Stimulated activated CD4-positive, alpha-beta T cell treated with anti-CD3 and anti-CD28 coated beads, Interleukin-15, amount 100 ng/mL, for 48 hours (primary cell): ENCODE measurements around the gene A1BG.
A peak's percentile ranks its signal among the peaks of the same experiment; 100 is the strongest.
"Not testable (repeated sequence)": the region's sequence is repeated elsewhere in the genome, so short reads cannot be mapped to it uniquely, and the experiment has no call there.

Experiments used
- DNase-seq, 2 donors: peaks; one replicate each; pipeline ENCODE4 v3.0.0-alpha.2; 2020; ENCODE audit warnings: low read depth in 2 of 2

Gene A1BG

GRCh38 chr19:58386576-58387337 lies 33.5 kb upstream of the A1BG start, which contains the start of gene RPS5:
RPS5 (plus strand) TSS chr19:58387269; CDS start chr19:58388138, 869 bp downstream.
- DNase-seq = peak; percentile 90 to 95

- no peak for DNase-seq
Measured at GRCh38 chr19:58385891-58386575, 32.7 kb upstream of the A1BG start.

- DNase-seq = no peak
Measured at GRCh38 chr19:58385313-58385890, 32.1 kb upstream of the A1BG start.

GRCh38 chr19:58382997-58383603 lies 29.8 kb upstream of the A1BG start:
- no peak for DNase-seq

GRCh38 chr19:58381460-58382212 lies 28.3 kb upstream of the A1BG start:
- DNase-seq = no peak

- peak; percentile 96 to 99 for DNase-seq
Measured at GRCh38 chr19:58380662-58381459, 27.6 kb upstream of the A1BG start, which contains the start of gene ZNF837. ZNF837 (minus strand) TSS chr19:58381030; CDS start chr19:58369332, 11,698 bp downstream.

DNA sequence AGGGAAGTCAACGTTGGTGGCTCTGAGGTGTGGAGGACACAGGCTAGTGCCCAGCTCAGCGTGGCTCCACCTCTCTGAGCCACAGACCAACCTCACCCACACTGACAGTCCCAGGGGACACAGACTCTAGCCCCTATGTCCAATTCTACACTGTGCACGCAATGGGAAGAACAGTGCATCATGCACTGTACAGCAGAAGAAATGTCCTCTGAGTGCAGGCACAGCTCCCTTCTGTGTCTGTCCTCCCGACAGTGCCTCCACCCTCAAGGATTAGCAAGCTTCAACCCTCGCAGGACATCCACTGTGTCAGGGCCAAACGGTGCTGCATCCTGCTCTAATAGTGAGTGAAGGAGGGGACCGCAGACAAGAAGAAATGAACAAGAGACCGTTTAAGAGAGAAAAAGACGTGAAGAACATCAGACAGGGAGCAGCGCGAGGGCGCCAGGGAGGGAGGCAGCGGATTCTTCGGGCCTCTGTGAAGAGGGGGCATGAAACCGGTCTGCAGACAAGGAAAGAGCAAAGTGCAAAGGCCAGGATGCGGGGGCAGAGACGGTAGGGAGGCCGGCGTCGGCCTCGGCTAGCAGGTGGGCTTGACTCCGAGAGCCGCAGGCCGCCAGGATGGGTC lies 26.9 kb upstream of the A1BG start:
- no peak for DNase-seq

- DNase-seq = no peak
Measured at GRCh38 chr19:58379246-58379645, 26.0 kb upstream of the A1BG start.

DNA sequence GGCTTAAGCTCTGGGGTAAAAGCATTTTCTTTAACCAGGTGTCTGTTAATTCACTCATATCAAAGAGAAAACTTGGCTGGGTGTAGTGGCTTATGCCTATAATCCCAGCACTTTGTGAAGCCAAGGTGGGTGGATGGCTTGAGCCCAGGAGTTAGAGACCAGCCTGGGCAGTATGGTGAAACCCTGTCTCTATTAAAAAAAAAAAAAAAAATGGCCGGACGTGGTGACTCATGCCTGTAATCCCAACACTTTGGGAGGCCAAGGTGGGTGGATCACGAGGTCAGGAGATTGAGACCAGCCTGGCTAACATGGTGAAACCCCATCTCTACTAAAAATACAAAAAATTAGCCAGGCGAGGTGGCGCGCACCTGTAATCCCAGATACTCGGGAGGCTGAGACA lies 23.4 kb upstream of the A1BG start:
- DNase-seq = not testable (repeated sequence)

- no peak for DNase-seq
Measured at GRCh38 chr19:58374200-58374599, 20.9 kb upstream of the A1BG start.

GRCh38 chr19:58372311-58373133 lies 19.2 kb upstream of the A1BG start:
- no peak for DNase-seq

DNA sequence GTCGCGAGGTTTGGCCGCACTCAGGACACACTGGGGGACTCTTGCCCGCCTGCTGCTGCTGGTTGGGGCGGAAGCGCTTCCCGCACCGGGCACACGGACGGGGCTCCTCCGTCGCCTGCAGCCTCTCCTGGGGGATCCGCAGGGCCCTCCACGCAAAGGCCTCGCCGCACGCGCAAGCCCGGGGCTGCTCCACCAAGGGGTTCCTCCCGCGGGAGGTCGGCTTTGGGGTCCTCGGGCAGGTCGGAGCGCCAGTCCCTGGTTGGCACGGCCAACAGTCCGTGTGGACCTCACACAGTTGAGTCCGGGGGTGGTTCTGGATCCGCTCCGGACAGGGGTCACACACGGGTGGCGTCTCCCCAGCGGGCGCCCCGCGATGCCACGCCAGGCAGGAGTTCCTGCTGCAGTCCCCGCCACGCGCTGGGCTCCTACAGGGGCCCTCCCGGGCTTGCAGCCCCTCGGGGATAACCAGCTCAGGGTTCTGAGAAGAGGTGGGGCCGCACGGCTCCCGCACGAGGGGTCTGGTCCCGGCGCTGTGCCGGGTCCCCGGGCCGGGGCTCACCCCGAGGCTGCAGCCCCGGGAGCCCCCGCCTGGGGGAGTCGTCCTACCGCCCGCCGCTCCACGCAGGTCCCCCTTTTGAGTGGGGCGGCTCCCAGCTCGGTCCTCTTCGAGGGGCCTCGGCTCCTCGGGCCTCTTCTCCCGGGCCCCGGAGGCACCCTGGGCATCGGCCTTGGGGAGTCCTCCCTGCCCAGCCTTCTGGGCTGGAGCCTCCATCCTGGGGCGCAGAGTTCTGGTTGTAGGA lies 15.5 kb upstream of the A1BG start:
- DNase-seq = no peak

DNA sequence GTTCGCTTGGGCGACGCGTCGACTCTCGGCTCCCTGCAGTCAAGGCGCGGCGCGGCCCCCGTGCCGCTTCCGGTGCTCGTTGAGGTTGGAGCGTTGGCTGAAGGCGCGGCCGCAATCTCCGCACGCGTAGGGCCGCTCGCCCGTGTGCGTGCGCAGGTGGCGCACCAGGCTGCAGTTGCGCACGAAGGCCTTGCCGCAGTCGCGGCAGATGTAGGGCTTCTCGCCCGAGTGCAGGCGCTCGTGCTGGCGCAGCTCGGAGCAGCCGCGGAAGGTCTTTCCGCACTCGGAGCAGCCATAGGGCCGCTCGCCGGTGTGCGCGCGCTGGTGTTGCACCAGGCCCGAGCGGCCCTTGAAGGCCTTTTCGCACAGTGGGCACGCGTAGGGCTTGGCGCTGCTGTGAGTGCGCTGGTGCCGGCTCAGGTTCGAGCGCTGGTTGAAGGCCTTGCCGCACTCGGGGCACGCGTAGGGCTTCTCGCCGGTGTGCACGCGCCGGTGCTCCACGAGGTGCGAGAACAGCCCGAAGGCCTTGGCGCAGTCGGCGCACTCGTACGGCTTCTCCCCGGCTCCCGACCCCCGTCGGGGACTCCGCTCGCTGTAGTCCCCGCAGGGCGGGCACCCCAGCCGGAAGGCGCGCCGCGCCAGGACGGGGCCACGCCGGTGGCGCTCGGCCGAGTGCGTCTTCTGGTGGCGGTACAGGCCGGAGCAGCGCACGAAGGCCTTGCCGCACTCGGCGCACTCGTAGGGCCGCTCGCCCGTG lies 14.6 kb upstream of the A1BG start:
- DNase-seq = no peak

GRCh38 chr19:58366585-58367430 lies 13.5 kb upstream of the A1BG start:
- DNase-seq = no peak

DNA sequence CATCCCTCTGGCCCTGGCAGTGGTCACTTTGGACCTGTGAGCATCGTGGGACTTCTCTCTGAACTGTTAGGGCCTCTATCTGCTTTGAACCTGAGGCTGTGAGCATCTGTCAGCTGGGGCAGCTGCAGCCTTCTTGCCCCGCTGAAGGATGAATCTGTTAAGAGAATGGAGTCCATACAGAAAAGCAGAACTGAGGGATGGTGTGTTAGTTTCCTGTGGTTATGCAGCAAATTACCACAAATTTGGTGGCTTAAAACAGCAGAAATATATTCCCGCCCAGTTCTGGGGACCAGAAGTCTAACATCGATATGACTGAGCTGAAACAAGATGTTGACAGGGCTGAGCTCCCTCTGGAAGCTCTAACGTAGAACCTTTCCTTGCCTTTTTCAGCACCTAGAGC lies 10.9 kb upstream of the A1BG start:
- no peak for DNase-seq

GRCh38 chr19:58362272-58362994 lies 9.1 kb upstream of the A1BG start, which contains the start of gene ZNF497:
ZNF497 (minus strand) TSS chr19:58362751; CDS start chr19:58357635, 5,116 bp downstream.
- DNase-seq = peak; percentile 92 to 96
